ENCODE results near the gene EPB41L4A. TPM values are rescaled to one million over a fixed set of nuclear protein-coding genes. Genes with fewer than 3 reads are reported as not detected.

Gene EPB41L4A
- total and polyA plus RNA-seq, 12 donors = 4.2 to 26.3 (median 9.5) TPM

DNA sequence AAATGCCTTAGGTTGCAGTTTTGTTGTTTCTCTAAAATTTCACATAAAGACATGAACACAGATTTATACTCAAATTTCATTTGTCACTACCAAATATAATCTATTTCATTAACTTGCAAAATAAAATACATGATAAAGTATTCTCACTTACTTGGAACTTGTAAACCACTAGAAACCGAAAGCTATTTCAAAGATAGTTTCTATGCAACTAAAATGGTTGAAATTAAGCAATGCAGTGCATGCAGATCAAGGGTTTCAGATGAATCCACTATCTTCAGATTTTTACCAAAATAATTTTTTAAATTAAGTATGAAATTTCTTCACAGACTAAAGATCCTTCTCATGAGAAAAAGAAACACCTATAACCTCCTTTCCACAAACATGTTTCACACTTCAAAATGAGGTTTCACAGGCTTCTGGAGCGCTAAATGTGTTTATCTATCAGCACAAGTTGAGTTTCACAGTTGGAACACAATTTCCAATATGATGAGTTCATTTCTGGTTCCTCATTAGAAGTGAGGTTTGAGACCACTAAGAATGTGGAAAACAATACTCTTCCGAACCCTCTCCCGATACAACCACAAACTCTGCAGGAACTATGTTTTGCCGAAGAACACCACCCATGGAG, 63.9 kb downstream of the EPB41L4A start:
- TF ChIP-seq, protein P1, sequence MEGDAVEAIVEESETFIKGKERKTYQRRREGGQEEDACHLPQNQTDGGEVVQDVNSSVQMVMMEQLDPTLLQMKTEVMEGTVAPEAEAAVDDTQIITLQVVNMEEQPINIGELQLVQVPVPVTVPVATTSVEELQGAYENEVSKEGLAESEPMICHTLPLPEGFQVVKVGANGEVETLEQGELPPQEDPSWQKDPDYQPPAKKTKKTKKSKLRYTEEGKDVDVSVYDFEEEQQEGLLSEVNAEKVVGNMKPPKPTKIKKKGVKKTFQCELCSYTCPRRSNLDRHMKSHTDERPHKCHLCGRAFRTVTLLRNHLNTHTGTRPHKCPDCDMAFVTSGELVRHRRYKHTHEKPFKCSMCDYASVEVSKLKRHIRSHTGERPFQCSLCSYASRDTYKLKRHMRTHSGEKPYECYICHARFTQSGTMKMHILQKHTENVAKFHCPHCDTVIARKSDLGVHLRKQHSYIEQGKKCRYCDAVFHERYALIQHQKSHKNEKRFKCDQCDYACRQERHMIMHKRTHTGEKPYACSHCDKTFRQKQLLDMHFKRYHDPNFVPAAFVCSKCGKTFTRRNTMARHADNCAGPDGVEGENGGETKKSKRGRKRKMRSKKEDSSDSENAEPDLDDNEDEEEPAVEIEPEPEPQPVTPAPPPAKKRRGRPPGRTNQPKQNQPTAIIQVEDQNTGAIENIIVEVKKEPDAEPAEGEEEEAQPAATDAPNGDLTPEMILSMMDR (IDR thresholded peaks at IDR 0.05) = no peak
- no peak for TF ChIP-seq POLR2A (IDR thresholded peaks at IDR 0.05)
- H3K27me3 ChIP-seq = no peaks in the 10 kb centered on the region
- peaks cover 0 to 6% of the 10 kb centered on the region in 2 donors for H3K4me1 ChIP-seq (replicated peaks in 1 of 2)
- WGBS, 4 donors = 84 to 92% (median 88%) methylated on average over 5 of the region's 5 CpGs
- H3K4me3 ChIP-seq = no peak overlapping the region
- intact Hi-C loops (cut with DNase I) = no loop called here
- H3K36me3 ChIP-seq (replicated peaks in 1 of 2) = no peaks in the 10 kb centered on the region
- H3K9me3 ChIP-seq (replicated peaks in 1 of 3) = no peaks in the 10 kb centered on the region
- H3K27ac ChIP-seq = no peak overlapping the region
- DNase-seq = no peak

DNA sequence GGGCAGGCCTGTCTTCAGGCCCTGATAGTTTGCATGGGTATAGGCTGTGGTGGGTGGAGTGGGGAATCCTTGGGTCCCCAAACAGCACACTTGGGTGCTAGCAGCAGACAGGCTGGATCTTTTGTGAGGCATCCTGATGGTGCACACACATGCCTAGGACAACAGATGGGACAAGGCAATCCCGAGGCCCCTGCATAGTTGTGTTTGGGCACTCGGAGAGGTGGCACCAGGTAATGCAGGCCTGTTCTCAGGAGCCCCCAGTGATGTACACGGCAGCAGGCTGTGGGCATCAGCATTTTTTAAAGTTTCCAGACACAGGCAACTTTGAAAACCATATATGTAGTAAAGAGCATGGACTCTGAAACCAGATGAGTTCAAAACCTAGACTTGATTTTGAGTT, 65.4 kb downstream of the EPB41L4A start:
- peaks cover 0 to 6% of the 10 kb centered on the region in 2 donors for H3K4me1 ChIP-seq (replicated peaks in 1 of 2)
- H3K9me3 ChIP-seq (replicated peaks in 1 of 3) = no peaks in the 10 kb centered on the region
- 57 to 95% (median 79%) methylated on average over 1 to 3 of the region's 3 CpGs for WGBS, 4 donors
- no peak overlapping the region for H3K4me3 ChIP-seq
- DNase-seq = no peak
- no peaks in the 10 kb centered on the region for H3K36me3 ChIP-seq (replicated peaks in 1 of 2)
- no peak for TF ChIP-seq POLR2A (IDR thresholded peaks at IDR 0.05)
- TF ChIP-seq, protein P1 (IDR thresholded peaks at IDR 0.05) = no peak
- no peak overlapping the region for H3K27ac ChIP-seq
- intact Hi-C loops (cut with DNase I) = no loop called here
- H3K27me3 ChIP-seq = no peaks in the 10 kb centered on the region

DNA sequence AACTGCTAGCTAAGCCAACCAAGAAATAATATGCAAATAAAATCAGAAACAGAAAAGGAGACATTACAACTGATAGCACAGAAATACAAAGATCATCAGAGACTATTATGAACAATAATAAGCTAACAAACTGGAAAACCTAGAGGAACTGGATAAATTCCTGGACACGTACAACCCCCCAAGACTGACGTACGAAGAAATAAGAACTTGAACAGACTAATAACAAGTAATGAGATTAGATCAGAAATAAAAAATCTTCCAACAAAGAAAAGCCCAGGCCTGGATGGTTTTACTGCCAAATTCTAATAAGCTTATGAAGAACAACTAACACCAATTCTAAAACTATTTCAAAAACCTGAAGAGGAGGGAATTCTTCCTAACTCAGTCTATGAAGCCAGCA, 67.9 kb downstream of the EPB41L4A start:
- Histone ChIP-seq H3K27ac (no peak overlapping the region), H3K4me3 (no peak overlapping the region), H3K36me3 (replicated peaks in 1 of 2) (no peaks in the 10 kb centered on the region), H3K27me3 (no peaks in the 10 kb centered on the region), H3K4me1 (replicated peaks in 1 of 2) (peaks cover 0 to 6% of the 10 kb centered on the region in 2 donors), H3K9me3 (replicated peaks in 1 of 3) (no peaks in the 10 kb centered on the region)
- DNase-seq = no peak
- intact Hi-C loops (cut with DNase I) = no loop called here
- TF ChIP-seq POLR2A (IDR thresholded peaks at IDR 0.05) = no peak
- TF ChIP-seq, protein P1 (IDR thresholded peaks at IDR 0.05) = no peak
- 88 to 97% (median 94%) methylated on average over 3 of the region's 3 CpGs for WGBS, 4 donors

DNA sequence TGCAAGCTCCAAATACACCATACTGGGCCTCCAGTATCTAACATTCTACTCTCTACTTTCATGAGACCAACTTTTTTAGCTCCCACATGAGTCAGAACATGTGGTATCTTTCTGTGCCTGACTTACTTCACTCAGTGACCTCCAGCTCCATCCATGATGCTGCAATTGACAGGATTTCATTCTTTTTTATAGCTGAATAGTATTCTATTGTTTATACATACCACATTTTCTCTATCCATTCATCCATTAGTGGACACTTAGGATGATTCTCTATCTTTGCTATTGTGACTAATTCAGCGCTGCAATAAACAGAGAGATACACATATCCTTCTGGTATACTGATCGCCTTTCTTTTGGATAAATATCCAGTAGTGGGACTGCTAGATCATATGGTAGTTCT, 68.5 kb downstream of the EPB41L4A start:
- Histone ChIP-seq H3K27ac (no peak overlapping the region), H3K4me3 (no peak overlapping the region), H3K36me3 (replicated peaks in 1 of 2) (no peaks in the 10 kb centered on the region), H3K27me3 (no peaks in the 10 kb centered on the region), H3K4me1 (replicated peaks in 1 of 2) (peaks cover 0 to 6% of the 10 kb centered on the region in 2 donors), H3K9me3 (replicated peaks in 1 of 3) (no peaks in the 10 kb centered on the region)
- intact Hi-C loops (cut with DNase I) = no loop called here
- TF ChIP-seq, protein P1 (IDR thresholded peaks at IDR 0.05) = no peak
- TF ChIP-seq POLR2A (IDR thresholded peaks at IDR 0.05) = no peak
- DNase-seq = no peak
- WGBS, 4 donors = 92 to 96% (median 94%) methylated on average over 2 of the region's 2 CpGs

Data from adrenal gland (tissue), 12 donors.